Medulla oblongata (tissue), 1 donor: ENCODE data around the gene RPS27L.

Experiments
- DNase-seq: peaks from one replicate; pipeline ENCODE4 v3.0.0-alpha.2; 2015; ENCODE audit errors: extremely low spot score

RPS27L gene

GRCh38 chr15:63188247-63188925 is 31.1 kb upstream of the RPS27L start:
- DNase-seq, result no peak

- no peak for DNase-seq
Measured at GRCh38 chr15:63187589-63188226, 30.4 kb upstream of the RPS27L start.

DNA sequence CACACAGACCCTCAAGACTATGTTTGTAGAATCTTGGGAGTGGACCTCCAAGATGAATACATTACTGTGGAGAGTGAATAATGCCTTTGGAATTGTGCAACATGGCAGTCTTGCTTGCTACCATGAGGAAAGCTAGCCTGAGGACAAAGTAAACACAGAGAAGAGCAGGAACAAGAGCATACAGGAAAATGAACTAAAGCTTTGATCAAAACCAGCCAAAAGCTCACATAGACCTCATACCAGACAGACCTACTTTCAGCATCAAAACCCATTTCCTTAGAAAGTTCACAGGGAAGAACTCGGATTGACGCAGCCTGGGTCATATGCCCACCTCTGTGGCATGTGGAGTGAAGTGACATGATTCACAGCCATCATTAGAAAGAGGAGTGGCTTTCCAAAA is 28.8 kb upstream of the RPS27L start:
- DNase-seq, result no peak

- no peak for DNase-seq
Measured at GRCh38 chr15:63185206-63185605, 27.9 kb upstream of the RPS27L start.

GRCh38 chr15:63181648-63182047 is 24.4 kb upstream of the RPS27L start:
- no peak for DNase-seq

GRCh38 chr15:63180746-63181145 is 23.5 kb upstream of the RPS27L start:
- DNase-seq, result no peak

- DNase-seq, result no peak
Measured at GRCh38 chr15:63178034-63178433, 20.8 kb upstream of the RPS27L start.

DNA sequence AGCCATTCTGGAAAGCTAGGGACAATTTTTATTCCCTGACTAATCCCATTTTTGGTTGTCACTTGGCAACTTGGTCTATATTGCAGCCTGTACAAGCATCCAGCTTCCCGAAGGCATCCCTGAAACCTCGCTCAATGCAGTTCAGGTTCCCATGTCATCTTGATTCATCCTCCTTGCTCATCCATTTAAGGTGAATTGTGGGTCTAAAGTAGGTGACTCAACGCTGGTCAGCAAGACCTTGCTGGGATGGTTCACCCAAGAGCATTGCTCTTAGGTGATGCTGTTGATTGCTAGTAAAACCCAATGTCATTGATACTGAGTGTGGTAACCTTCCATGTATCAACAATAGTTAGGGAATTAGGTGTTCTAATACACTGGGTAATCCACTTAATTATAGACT is 19.0 kb upstream of the RPS27L start:
- DNase-seq, result no peak

DNA sequence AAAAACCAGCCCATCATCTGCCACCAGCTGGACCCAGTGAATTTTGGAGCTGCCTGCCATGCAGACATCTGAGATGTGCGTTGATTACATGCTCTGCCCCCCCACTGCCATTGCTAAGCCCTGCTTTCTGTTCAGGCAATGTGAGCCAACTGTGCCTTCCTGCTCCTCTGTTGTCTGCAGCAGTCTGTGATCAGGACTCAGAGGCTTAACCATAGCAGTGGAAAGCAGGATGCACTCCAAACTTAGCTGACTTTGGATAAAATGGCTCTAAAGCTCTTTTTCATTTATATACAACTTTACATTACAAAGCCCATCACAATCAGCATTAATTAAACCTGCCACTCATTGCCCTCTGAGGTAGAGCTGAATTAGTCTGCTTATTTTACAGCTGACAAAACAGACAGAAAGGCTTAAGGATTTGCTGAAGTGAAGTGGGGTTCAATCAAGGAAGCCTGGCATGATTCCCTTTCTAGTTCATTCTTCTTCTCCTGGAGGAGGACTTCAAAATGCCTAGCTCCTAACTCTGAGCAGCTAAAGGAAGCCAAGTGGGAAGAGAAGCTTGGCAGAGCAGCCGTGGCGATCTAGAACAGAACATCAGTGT is 15.7 kb upstream of the RPS27L start:
- peak; percentile 58 for DNase-seq

- no peak for DNase-seq
Measured at GRCh38 chr15:63172376-63172775, 15.1 kb upstream of the RPS27L start.

DNA sequence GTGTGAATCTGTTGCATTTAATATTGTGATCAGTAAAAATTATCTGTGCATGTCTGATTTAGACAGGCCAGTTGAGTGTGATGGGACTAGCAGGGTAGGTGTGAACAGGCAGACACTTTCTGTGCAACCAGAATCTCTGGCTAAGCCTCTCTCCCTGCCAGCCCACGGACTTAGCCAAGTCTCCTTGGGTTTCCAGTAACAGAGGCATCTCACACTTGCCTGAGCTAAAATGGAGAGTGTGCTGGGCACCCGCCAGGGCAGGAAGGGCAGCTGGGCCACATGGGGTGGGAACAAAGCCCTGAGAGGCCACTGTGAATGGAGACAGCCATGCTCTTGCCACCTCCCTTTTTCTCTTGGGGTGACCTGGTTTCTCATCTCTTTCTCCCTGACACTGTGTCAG is 12.5 kb upstream of the RPS27L start:
- DNase-seq, result no peak

GRCh38 chr15:63166219-63166618 is 8.9 kb upstream of the RPS27L start:
- DNase-seq, result no peak

GRCh38 chr15:63165166-63165859 is 8.0 kb upstream of the RPS27L start:
- no peak for DNase-seq

DNA sequence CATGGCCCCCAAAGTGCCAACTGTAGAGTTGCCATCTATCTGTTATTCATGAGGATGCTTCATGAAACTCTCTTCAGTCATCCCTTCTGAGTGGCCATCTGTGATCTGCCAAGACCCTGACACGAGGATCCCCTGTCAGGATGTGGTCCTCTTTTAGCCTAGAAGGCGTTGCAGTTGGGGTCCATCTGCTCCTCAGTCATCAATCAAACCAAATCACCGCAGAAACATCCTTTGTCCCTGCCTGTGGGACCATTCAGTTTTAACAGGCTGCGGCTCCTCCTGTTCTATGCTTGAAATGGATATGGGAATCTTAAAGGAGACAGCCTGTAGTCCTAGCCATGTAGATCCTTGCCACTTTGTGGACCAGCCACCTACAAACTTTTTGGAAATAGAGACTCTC is 5.9 kb upstream of the RPS27L start:
- no peak for DNase-seq

DNA sequence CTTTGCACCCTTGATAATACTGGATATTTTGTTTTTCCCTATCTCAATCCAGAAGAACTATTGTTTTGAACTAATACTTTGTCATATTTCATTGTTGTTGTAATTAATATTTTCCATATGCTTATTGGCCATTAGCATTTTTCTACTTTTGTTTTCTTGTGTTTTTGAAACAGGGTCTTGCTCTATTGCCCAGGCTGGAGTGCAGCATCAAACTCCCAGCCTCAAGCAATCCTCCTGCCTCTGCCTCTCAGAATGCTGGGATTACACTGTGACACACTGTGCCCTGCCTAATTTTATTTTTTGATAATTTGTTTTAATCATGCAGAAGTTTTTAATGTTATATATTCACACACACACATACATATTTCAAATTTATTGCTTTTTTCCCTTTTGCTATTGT is 3.4 kb upstream of the RPS27L start:
- DNase-seq, result no peak

DNA sequence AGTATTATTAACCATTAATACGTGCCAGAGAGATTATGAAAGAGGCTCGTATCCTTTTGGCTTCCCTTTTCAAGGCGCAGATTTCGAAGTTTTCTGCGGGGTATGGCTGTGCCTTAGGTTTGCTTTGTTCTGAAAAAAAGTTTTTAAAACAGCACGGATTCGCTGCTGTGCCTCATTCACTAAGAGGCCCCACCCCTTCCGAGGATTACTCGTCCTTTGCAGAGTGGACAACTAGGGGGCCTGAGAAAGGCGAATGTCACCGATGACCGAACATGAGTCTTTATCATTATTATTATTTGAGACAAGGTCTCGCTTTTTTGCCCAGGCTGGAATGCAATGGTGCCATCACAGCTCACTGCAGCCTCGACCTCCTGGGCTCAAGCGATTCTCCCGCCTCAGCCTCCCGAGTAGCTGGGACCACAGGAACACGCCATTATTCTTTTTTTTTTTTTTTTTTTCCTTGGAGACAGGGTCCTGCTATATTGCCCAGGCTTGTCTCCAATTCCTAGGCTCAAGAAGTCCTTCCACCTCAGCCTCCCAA is 684 bp upstream of the RPS27L start:
- DNase-seq, result peak; percentile 72

GRCh38 chr15:63156755-63157117 is 541 bp downstream of the RPS27L start:
- peak; percentile 67 for DNase-seq

DNA sequence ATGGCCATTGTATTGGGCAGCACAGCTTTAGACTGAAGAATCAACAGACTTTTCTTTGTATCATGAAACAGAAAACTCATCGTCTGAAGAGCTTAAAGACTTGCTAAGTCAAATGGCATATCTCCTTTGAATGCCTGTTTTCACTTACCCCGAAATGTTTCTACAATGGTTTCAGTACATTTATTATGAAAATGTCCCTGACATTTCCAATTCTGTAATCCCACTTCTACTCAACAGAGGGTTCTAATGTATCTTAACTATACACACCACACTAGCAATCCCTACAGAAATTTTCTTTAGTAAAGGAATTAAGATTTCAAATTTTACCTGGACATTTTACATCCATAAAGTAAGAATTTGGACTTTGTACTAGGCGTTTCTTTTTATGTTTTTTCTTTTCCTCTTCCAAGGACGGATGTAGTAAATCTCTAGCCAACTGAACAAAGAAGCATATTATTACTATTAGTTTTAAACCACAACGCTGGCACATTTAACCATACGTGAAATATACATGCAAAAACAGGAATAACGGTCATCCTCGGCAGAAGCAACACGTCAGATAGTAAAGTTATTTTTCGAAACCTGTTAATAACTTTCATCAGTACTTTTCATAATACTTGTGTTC is 1.1 kb downstream of the RPS27L start:
- peak; percentile 48 for DNase-seq

- no peak for DNase-seq
Measured at GRCh38 chr15:63155486-63155885, 1.8 kb downstream of the RPS27L start.

DNA sequence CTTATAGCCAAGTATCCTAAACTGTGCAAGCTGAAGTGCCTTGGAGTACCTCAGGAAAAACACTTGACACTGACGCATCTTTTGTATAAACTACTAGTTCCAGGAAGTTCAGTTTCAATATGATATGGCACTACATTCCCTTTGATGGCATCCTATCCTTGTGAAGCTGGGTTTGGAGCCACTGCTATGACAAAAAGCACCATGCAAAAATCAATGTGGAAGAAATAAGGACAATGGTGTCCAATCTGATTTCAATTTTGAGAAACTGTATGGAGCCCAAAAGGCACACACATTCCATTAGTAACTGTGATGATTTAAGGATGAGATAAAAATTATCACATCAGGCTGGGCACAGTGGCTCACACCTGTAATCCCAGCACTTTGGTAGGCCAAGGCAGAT is 5.6 kb downstream of the RPS27L start:
- no peak for DNase-seq

GRCh38 chr15:63146684-63147083 is 10.6 kb downstream of the RPS27L start:
- DNase-seq, result no peak

DNA sequence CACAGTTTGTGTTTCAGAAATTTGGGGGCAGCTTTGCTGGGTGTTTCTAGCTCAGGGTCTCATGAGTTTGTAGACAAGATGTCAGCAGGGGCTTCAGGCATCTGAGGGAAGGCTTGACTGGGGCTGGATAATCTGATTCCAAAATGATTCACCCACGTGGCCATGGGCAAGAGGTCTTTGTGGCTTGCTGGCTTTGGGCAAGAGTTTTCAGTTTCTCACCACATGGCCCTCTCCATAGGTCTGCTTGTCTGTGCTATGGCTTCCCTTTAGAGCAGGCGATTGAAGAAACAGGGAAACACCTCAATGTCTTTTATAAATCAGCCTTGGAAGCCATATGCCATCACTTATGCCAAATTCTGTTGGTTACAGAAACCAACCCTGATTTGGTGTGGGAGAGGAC is 11.9 kb downstream of the RPS27L start:
- no peak for DNase-seq
